GM18526 (cell line): ENCODE data around the gene DSCAM.

Experiments
- POLR2A ChIP-seq: IDR thresholded peaks from 3 replicates; pipeline ENCODE4 v1.6.1; 2011; ENCODE audit not compliant: insufficient read length; ENCODE audit errors: extremely low read depth

DSCAM gene

GRCh38 chr21:40678681-40679284 lies 168.2 kb downstream of the DSCAM start:
- TF ChIP-seq POLR2A, result no peak

GRCh38 chr21:40675017-40675416 lies 171.9 kb downstream of the DSCAM start:
- TF ChIP-seq POLR2A, result no peak

- TF ChIP-seq POLR2A, result no peak
These were observed 174.4 kb downstream of the DSCAM start for GRCh38 chr21:40672602-40673001.

- TF ChIP-seq POLR2A, result no peak
These were observed 175.2 kb downstream of the DSCAM start for GRCh38 chr21:40671716-40672115.

GRCh38 chr21:40668555-40669275 lies 178.2 kb downstream of the DSCAM start:
- no peak for TF ChIP-seq POLR2A

- TF ChIP-seq POLR2A, result no peak
These were observed 179.0 kb downstream of the DSCAM start for GRCh38 chr21:40667967-40668366.

GRCh38 chr21:40662889-40663288 lies 184.1 kb downstream of the DSCAM start:
- no peak for TF ChIP-seq POLR2A

GRCh38 chr21:40660461-40660860 lies 186.5 kb downstream of the DSCAM start:
- TF ChIP-seq POLR2A, result no peak

- no peak for TF ChIP-seq POLR2A
These were observed 188.6 kb downstream of the DSCAM start for GRCh38 chr21:40658311-40658710.

- no peak for TF ChIP-seq POLR2A
These were observed 194.5 kb downstream of the DSCAM start for GRCh38 chr21:40652436-40652835.

GRCh38 chr21:40647706-40648105 lies 199.3 kb downstream of the DSCAM start:
- no peak for TF ChIP-seq POLR2A

- TF ChIP-seq POLR2A, result no peak
These were observed 200.3 kb downstream of the DSCAM start for GRCh38 chr21:40646651-40647050.

- TF ChIP-seq POLR2A, result no peak
These were observed 205.9 kb downstream of the DSCAM start for GRCh38 chr21:40641042-40641441.

GRCh38 chr21:40640266-40640789 lies 206.6 kb downstream of the DSCAM start:
- no peak for TF ChIP-seq POLR2A

GRCh38 chr21:40639616-40640194 lies 207.3 kb downstream of the DSCAM start:
- no peak for TF ChIP-seq POLR2A
